GM19397 (cell line): ENCODE measurements around the gene SDK2.

Source experiments
- ATAC-seq: cut with Tn5 transposase; IDR thresholded peaks from one replicate; pipeline ENCODE4 v1.9.1; 2021; ENCODE audit warnings: mild to moderate bottlenecking, moderate library complexity; ENCODE audit not compliant: unreplicated experiment

The SDK2 gene

GRCh38 chr17:73652886-73653480 is 8.7 kb upstream of the SDK2 start:
- no peak for ATAC-seq

GRCh38 chr17:73650617-73651200 is 6.5 kb upstream of the SDK2 start:
- ATAC-seq: no peak

GRCh38 chr17:73650140-73650539 is 5.9 kb upstream of the SDK2 start:
- ATAC-seq: no peak

GRCh38 chr17:73648974-73649373 is 4.7 kb upstream of the SDK2 start:
- no peak for ATAC-seq

GRCh38 chr17:73648543-73648820 is 4.2 kb upstream of the SDK2 start:
- no peak for ATAC-seq

- no peak for ATAC-seq
Measured at GRCh38 chr17:73647772-73648542, 3.7 kb upstream of the SDK2 start.

GRCh38 chr17:73647301-73647695 is 3.1 kb upstream of the SDK2 start:
- no peak for ATAC-seq

GRCh38 chr17:73646409-73647300 is 2.4 kb upstream of the SDK2 start:
- ATAC-seq: no peak

- no peak for ATAC-seq
Measured at GRCh38 chr17:73645050-73645871, 1.0 kb upstream of the SDK2 start.

- no peak for ATAC-seq
Measured at GRCh38 chr17:73643852-73644144, 447 bp downstream of the SDK2 start.

- ATAC-seq: no peak
Measured at GRCh38 chr17:73643001-73643851, 1.0 kb downstream of the SDK2 start.

- no peak for ATAC-seq
Measured at GRCh38 chr17:73642659-73643000, 1.6 kb downstream of the SDK2 start.

- no peak for ATAC-seq
Measured at GRCh38 chr17:73641826-73642600, 2.2 kb downstream of the SDK2 start.

- no peak for ATAC-seq
Measured at GRCh38 chr17:73640691-73641090, 3.6 kb downstream of the SDK2 start.

GRCh38 chr17:73639932-73640331 is 4.3 kb downstream of the SDK2 start:
- ATAC-seq: no peak

GRCh38 chr17:73639322-73639721 is 4.9 kb downstream of the SDK2 start:
- no peak for ATAC-seq

GRCh38 chr17:73638556-73638955 is 5.7 kb downstream of the SDK2 start:
- ATAC-seq: no peak

GRCh38 chr17:73637866-73638265 is 6.4 kb downstream of the SDK2 start:
- ATAC-seq: no peak

- no peak for ATAC-seq
Measured at GRCh38 chr17:73635101-73635817, 9.0 kb downstream of the SDK2 start.
